HEK293 (cell line): ENCODE measurements around the gene PAPOLG.
A peak's percentile ranks its signal among the peaks of the same experiment; 100 is the strongest.

Source experiments
- CTCF ChIA-PET: fragments of 350-600 bp; formaldehyde crosslinking; extraction: SDS; loops from one replicate; lab custom pipeline; 2021; ENCODE audit warnings: antibody characterized with exemption; lab: Yijun Ruan, JAX
- POLR2A ChIA-PET: fragments of 300-600 bp; formaldehyde crosslinking; extraction: SDS; loops from one replicate; lab custom pipeline; 2020; ENCODE audit warnings: antibody characterized with exemption, inconsistent platforms; lab: Yijun Ruan, JAX
- H3K27ac ChIP-seq: fragments of 200-500 bp; sonication (Bioruptor generic); 2 replicates; pipeline ENCODE4 v1.5.1; 2014; ENCODE audit warnings: low read depth, low read length, control low read depth, inconsistent platforms; ENCODE audit errors: extremely low read depth
- H3K36me3 ChIP-seq, 2 experiments: fragments of 200-500 bp in 1 of 2; sonication (Bioruptor generic) in 1 of 2; 1 replicate in 1 of 2; 2 replicates in 1 of 2; pipeline ENCODE4 v1.5.1; 2014 to 2017; ENCODE audit warnings: inconsistent platforms in 2 of 2, low read length in 2 of 2; ENCODE audit not compliant: control insufficient read depth in 2 of 2, insufficient read depth in 1 of 2
- H3K4me1 ChIP-seq: fragments of 200-500 bp; sonication (Bioruptor generic); 2 replicates; pipeline ENCODE4 v1.5.1; 2014; ENCODE audit warnings: mild to moderate bottlenecking, low read length, inconsistent platforms; ENCODE audit not compliant: control insufficient read depth, insufficient read depth
- H3K4me3 ChIP-seq: 2 replicates; pipeline ENCODE4 v1.5.1; 2011; ENCODE audit warnings: low read depth, mild to moderate bottlenecking, control low read depth, low read length, moderate library complexity
- H3K9me3 ChIP-seq: fragments of 200-500 bp; sonication (Bioruptor generic); 2 replicates; pipeline ENCODE4 v1.5.1; 2014; ENCODE audit warnings: low read depth, low read length, inconsistent platforms; ENCODE audit not compliant: control insufficient read depth, insufficient read depth
- ATF2 ChIP-seq: fragments of 450-650 bp; formaldehyde crosslinking; IDR thresholded peaks from 2 replicates; pipeline ENCODE4 v1.5.1; 2016; ENCODE audit warnings: missing biosample characterization, missing genetic modification characterization, low read depth
- FEZF1 ChIP-seq: fragments of 450-650 bp; formaldehyde crosslinking; IDR thresholded peaks from 2 replicates; pipeline ENCODE4 v1.5.1; 2016; ENCODE audit warnings: missing biosample characterization, missing genetic modification characterization
- HOXA7 ChIP-seq: sonication (generic); formaldehyde crosslinking; IDR thresholded peaks from 2 replicates; pipeline ENCODE4 v1.8.1; 2022; ENCODE audit warnings: missing genetic modification reagents, borderline replicate concordance
- ZBTB17 ChIP-seq: fragments of 450-650 bp; formaldehyde crosslinking; IDR thresholded peaks from 2 replicates; pipeline ENCODE4 v1.5.1; 2016; ENCODE audit warnings: missing biosample characterization, missing genetic modification characterization
- ZBTB44 ChIP-seq: fragments of 450-650 bp; IDR thresholded peaks from 2 replicates; pipeline ENCODE4 v1.5.1; 2018; ENCODE audit warnings: missing biosample characterization, mild to moderate bottlenecking, missing genetic modification characterization
- ZFP3 ChIP-seq: fragments of 450-650 bp; formaldehyde crosslinking; IDR thresholded peaks from 2 replicates; pipeline ENCODE4 v1.5.1; 2016; ENCODE audit warnings: low read depth, missing biosample characterization, missing genetic modification characterization
- ZFP69B ChIP-seq: fragments of 450-650 bp; formaldehyde crosslinking; IDR thresholded peaks from 2 replicates; pipeline ENCODE4 v1.5.1; 2016; ENCODE audit warnings: missing biosample characterization, missing genetic modification characterization
- ZNF121 ChIP-seq: fragments of 450-650 bp; formaldehyde crosslinking; IDR thresholded peaks from 2 replicates; pipeline ENCODE4 v1.5.1; 2016; ENCODE audit warnings: missing biosample characterization, missing genetic modification characterization
- ZNF623 ChIP-seq: fragments of 450-650 bp; formaldehyde crosslinking; IDR thresholded peaks from 2 replicates; pipeline ENCODE4 v1.5.1; 2016; ENCODE audit warnings: missing biosample characterization, missing genetic modification characterization
- ZNF654 ChIP-seq: fragments of 450-650 bp; formaldehyde crosslinking; IDR thresholded peaks from 2 replicates; pipeline ENCODE4 v1.5.1; 2016; ENCODE audit warnings: low read depth, missing biosample characterization, missing genetic modification characterization
- ZNF660 ChIP-seq: fragments of 450-650 bp; IDR thresholded peaks from 2 replicates; pipeline ENCODE4 v1.5.1; 2018; ENCODE audit warnings: missing biosample characterization, mild to moderate bottlenecking, missing genetic modification characterization
- ZNF791 ChIP-seq: fragments of 450-650 bp; formaldehyde crosslinking; IDR thresholded peaks from 2 replicates; pipeline ENCODE4 v1.5.1; 2016; ENCODE audit warnings: missing biosample characterization, missing genetic modification characterization
- TF ChIP-seq, protein P1 (sequence below): fragments of 450-650 bp; formaldehyde crosslinking; IDR thresholded peaks from 2 replicates; pipeline ENCODE4 v1.5.1; 2017; ENCODE audit warnings: missing biosample characterization, mild to moderate bottlenecking, missing genetic modification characterization, moderate library complexity
- TF ChIP-seq, protein P2 (sequence below): fragments of 450-650 bp; formaldehyde crosslinking; IDR thresholded peaks from 2 replicates; pipeline ENCODE4 v1.5.1; 2017; ENCODE audit warnings: missing biosample characterization, missing genetic modification characterization
- TF ChIP-seq, protein P3 (sequence below): fragments of 450-650 bp; formaldehyde crosslinking; IDR thresholded peaks from 2 replicates; pipeline ENCODE4 v1.5.1; 2016; ENCODE audit warnings: missing biosample characterization, missing genetic modification characterization

Gene PAPOLG

DNA sequence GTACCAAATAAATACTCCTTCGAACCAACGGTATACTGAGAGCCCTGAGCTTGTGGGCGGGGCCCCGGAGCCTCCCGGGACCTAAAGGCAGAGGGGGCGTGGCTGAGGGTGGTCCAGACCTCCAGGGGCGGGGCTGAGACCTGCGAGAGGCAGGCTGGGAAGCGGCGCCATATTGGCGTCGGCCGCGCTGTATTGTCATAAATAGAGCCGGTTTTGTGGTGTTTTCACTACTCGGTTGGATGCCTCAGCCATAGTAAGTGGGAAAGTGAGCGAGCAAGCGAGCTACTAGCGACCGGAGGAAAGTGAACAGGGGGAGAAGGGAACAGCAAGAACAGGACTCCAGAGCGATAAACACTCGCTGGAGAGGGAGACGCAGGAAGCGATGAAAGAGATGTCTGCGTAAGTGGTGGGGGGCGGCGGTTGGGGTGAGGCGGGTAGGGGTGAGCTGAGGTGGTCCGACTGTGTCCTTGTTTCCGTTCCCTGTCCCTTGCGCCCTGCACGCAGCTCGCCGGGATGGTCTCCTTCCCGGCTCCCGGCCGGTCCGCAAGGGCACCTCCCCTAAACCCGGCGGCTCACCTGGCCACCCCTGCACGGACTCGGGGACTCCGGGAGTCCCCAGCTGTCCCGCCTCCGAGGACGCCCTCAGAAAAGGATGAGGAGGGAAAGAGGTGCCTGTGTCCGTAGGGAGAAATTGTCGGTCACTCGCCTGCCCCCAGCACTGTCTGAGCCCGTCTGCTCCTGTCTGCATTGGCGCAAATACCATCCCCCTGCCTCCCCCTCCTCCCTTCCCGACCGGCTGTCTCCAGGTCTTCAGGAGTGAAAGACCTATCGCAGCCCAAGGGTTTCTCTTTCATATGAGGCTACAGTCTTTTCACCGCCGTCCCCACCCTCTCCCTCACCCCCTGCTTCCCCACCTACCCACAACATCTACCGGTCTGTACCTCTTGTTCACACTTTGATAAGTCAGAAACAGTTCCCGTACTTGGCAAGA lies at the start of gene PAPOLG (continued):
- TF ChIP-seq HOXA7 (no peak), ATF2 (tag by site-specific recombination) (no peak), ZNF623 (tag by site-specific recombination) (no peak), ZNF791 (tag by site-specific recombination) (no peak)

DNA sequence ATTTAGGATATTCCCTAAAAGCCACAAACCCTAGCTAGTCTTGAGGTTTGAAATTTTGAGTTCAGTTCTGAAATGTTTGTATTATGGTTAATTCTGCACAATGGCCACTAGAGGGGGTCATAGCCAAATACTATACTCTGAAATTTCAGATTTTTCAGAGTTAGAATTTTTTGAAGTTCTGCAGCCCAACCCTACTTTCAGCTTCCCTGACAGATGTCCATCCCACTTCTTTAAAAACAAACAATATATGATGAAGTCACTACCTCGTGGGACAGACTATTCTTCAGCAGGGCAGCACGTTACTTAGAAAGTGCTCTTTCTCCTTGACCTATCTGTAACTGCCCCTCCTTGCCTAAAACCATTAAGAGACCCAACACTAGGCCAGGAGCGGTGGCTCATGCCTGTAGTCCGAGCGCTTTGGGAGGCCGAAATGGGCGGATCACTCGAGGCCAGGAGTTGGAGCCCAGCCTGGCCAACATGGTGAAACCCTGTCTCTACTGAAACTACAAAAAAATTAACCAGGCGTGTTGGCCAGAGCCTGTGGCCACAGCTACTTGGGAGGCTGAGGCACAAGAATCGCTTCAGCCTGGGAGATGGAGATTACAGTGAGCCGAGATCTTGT lies 48.2 kb upstream of the PAPOLG start:
- H3K36me3 ChIP-seq: no peaks in the 10 kb centered on the region
- H3K4me1 ChIP-seq: no peaks in the 10 kb centered on the region
- ChIA-PET POLR2A (interaction anchor here (1.2 kb wide), 1 partner anchor 48 kb away, joined by 6 read pairs; the partner anchor contains the start of gene PAPOLG), CTCF (interaction anchor here (0.6 to 3.5 kb wide), 34 partner anchors 10 to 1819 kb away, joined by 3 to 55 read pairs (median 4); partner anchors contain the start of gene PAPOLG)
- no peak overlapping the region for H3K4me3 ChIP-seq
- H3K9me3 ChIP-seq: no peaks in the 10 kb centered on the region
- H3K27ac ChIP-seq: no peak overlapping the region
- 0 out of 2 replicates have a peak, but pooled peaks have one; percentile 12 for TF ChIP-seq ZBTB17 (tag by site-specific recombination)
- TF ChIP-seq ZNF654 (tag by site-specific recombination): peak; percentile 73
- TF ChIP-seq ZFP3 (tag by site-specific recombination): no peak
- no peak for TF ChIP-seq FEZF1
- TF ChIP-seq ZFP69B (tag by site-specific recombination): no peak
- TF ChIP-seq ZNF121: no peak
- 0 out of 2 replicates have a peak, but pooled peaks have one; percentile 33 for TF ChIP-seq ZNF660 (tag by site-specific recombination)
- TF ChIP-seq ZBTB44 (tag by site-specific recombination): no peak
- TF ChIP-seq, protein P1, sequence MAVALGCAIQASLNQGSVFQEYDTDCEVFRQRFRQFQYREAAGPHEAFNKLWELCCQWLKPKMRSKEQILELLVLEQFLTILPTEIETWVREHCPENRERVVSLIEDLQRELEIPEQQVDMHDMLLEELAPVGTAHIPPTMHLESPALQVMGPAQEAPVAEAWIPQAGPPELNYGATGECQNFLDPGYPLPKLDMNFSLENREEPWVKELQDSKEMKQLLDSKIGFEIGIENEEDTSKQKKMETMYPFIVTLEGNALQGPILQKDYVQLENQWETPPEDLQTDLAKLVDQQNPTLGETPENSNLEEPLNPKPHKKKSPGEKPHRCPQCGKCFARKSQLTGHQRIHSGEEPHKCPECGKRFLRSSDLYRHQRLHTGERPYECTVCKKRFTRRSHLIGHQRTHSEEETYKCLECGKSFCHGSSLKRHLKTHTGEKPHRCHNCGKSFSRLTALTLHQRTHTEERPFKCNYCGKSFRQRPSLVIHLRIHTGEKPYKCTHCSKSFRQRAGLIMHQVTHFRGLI (tag by site-specific recombination): peak; percentile 59; the same call in 1 of the 2 replicates
- TF ChIP-seq, protein P2, sequence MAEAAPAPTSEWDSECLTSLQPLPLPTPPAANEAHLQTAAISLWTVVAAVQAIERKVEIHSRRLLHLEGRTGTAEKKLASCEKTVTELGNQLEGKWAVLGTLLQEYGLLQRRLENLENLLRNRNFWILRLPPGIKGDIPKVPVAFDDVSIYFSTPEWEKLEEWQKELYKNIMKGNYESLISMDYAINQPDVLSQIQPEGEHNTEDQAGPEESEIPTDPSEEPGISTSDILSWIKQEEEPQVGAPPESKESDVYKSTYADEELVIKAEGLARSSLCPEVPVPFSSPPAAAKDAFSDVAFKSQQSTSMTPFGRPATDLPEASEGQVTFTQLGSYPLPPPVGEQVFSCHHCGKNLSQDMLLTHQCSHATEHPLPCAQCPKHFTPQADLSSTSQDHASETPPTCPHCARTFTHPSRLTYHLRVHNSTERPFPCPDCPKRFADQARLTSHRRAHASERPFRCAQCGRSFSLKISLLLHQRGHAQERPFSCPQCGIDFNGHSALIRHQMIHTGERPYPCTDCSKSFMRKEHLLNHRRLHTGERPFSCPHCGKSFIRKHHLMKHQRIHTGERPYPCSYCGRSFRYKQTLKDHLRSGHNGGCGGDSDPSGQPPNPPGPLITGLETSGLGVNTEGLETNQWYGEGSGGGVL (tag by site-specific recombination): no peak
- TF ChIP-seq, protein P3, sequence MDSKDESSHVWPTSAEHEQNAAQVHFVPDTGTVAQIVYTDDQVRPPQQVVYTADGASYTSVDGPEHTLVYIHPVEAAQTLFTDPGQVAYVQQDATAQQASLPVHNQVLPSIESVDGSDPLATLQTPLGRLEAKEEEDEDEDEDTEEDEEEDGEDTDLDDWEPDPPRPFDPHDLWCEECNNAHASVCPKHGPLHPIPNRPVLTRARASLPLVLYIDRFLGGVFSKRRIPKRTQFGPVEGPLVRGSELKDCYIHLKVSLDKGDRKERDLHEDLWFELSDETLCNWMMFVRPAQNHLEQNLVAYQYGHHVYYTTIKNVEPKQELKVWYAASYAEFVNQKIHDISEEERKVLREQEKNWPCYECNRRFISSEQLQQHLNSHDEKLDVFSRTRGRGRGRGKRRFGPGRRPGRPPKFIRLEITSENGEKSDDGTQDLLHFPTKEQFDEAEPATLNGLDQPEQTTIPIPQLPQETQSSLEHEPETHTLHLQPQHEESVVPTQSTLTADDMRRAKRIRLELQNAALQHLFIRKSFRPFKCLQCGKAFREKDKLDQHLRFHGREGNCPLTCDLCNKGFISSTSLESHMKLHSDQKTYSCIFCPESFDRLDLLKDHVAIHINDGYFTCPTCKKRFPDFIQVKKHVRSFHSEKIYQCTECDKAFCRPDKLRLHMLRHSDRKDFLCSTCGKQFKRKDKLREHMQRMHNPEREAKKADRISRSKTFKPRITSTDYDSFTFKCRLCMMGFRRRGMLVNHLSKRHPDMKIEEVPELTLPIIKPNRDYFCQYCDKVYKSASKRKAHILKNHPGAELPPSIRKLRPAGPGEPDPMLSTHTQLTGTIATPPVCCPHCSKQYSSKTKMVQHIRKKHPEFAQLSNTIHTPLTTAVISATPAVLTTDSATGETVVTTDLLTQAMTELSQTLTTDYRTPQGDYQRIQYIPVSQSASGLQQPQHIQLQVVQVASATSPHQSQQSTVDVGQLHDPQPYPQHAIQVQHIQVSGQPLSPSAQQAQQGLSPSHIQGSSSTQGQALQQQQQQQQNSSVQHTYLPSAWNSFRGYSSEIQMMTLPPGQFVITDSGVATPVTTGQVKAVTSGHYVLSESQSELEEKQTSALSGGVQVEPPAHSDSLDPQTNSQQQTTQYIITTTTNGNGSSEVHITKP (tag by site-specific recombination): peak; percentile 37
